Right lobe of liver (tissue), 6 donors: ENCODE measurements around the gene MAML3. TPM values are rescaled to one million over a fixed set of nuclear protein-coding genes. Genes with fewer than 3 reads are reported as not detected.

ENCODE experiments used
- ATAC-seq, 4 donors: fragments of 200-7000 bp; cut with Tn5 transposase; one replicate each; pipeline ENCODE4 v1.9.1; 2020; ENCODE audit warnings: mild to moderate bottlenecking in 4 of 4, moderate library complexity in 4 of 4
- DNase-seq, 3 donors: peaks; one replicate each; pipeline ENCODE4 v3.0.0-alpha.2; 2020
- H3K27ac ChIP-seq, 3 donors: fragments of 200-600 bp; one replicate each; pipeline ENCODE4 v1.8.0; 2022
- H3K27me3 ChIP-seq, 2 donors: fragments of 200-600 bp; one replicate each; pipeline ENCODE4 v1.8.0; 2022
- H3K36me3 ChIP-seq, 4 donors: fragments of 200-600 bp; sonication (generic) in 1 of 4; one replicate each; pipeline versions ENCODE4 v1.5.1 to v1.8.0; 2017 to 2022; ENCODE audit warnings: control low read depth in 1 of 4
- H3K4me1 ChIP-seq, 4 donors: fragments of 200-600 bp; sonication (generic) in 1 of 4; one replicate each; pipeline versions ENCODE4 v1.5.1 to v1.8.0; 2017 to 2022; ENCODE audit warnings: control low read depth in 1 of 4
- H3K4me3 ChIP-seq, 3 donors: fragments of 200-600 bp; one replicate each; pipeline ENCODE4 v1.8.0; 2022
- H3K9me3 ChIP-seq, 4 donors: fragments of 200-600 bp; sonication (generic) in 1 of 4; one replicate each; pipeline versions ENCODE4 v1.5.1 to v1.8.0; 2017 to 2022; ENCODE audit warnings: control low read depth in 1 of 4
- CTCF ChIP-seq, 4 donors: fragments of 200-600 bp in 3 of 4; fragments of 450-650 bp in 1 of 4; IDR thresholded peaks; one replicate each; pipeline versions ENCODE4 v1.5.1 to v1.8.0; 2016 to 2022; ENCODE audit warnings: antibody characterized with exemption in 4 of 4, mild to moderate bottlenecking in 2 of 4
- POLR2A ChIP-seq: fragments of 450-650 bp; IDR thresholded peaks from one replicate; pipeline ENCODE4 v1.6.1; 2017; ENCODE audit warnings: antibody characterized with exemption, mild to moderate bottlenecking
- WGBS: methylation state at CpG from one replicate; pipeline ENCODE4 v1.1.6; 2018; ENCODE audit warnings: low coverage, low lambda C conversion rate; ENCODE audit not compliant: insufficient coverage; ENCODE audit errors: missing lambda C conversion rate; 5-methylcytosine and 5-hydroxymethylcytosine counted together
- intact Hi-C, 2 donors: fragments of 100-400 bp; cut with DNase I; formaldehyde crosslinking; loops; one replicate each; pipeline versions ENCODE4 v1.11.2 to v1.14.1; 2022
- total RNA-seq, 6 experiments: library from RNA; depleted of rRNA in 2 of 6; stranded (reverse); fragments of >200 nt in 2 of 6; fragmentation: NEBNext Ultra II Directional in 3 of 6; extraction: Animal tissue kit (Norgen Biotek cat#: 25700) in 3 of 6; gene quantifications; one replicate each; pipeline versions ENCODE4 v1.1.0 to v1.2.4, GENCODE V29; 2016 to 2023
- donor health status: DM: no; HTN: yes; CAD: no.
- donor health status: DM: no; HTN: no; CAD: no.
- donor health status: DM: no; HTN: no; CAD: no.
- donor health status: DM: no; HTN: yes; CAD: no.
- donor health status: DM: no; HTN: yes; CAD: no.

Gene MAML3
- total RNA-seq, 6 experiments from 2014 or later, result 2.6 to 7.8 (median 5.0) TPM

DNA sequence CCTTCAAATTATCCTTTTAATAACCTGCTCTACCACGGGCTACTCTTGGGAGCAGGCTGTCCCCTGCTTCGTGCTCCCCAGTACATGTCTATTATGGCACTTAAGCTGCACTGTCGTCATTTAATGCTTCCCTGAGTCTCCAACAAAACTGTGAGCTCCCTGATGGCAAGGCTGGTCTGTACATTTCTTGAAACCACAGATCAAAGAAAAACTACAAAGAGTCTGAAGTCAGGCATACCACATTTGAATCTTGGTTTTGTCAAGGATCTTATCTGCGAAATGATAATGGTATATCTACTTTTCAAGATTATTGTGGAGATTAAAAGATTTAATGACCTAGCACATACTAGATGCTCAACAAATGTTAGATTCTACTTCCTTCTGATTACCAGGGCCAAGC is 45.7 kb downstream of the MAML3 start:
- H3K9me3 ChIP-seq, result no peaks in the 10 kb centered on the region
- 42% methylated on average over 4 of the region's 4 CpGs for WGBS
- H3K4me3 ChIP-seq, result no peak overlapping the region
- ATAC-seq, result no peak
- H3K27me3 ChIP-seq, result no peaks in the 10 kb centered on the region
- H3K4me1 ChIP-seq, result peaks cover 0 to 22% (median 8%) of the 10 kb centered on the region in 4 donors
- no peaks in the 10 kb centered on the region for H3K36me3 ChIP-seq
- no peak for DNase-seq
- H3K27ac ChIP-seq, result no peak overlapping the region
- intact Hi-C loops, result no loop called here
- TF ChIP-seq POLR2A (no peak), CTCF (IDR thresholded peaks at IDR 0.05) (no peak)

- Histone ChIP-seq H3K36me3 (no peaks in the 10 kb centered on the region), H3K9me3 (no peaks in the 10 kb centered on the region), H3K27ac (no peak overlapping the region), H3K27me3 (no peaks in the 10 kb centered on the region), H3K4me3 (no peak overlapping the region), H3K4me1 (peaks cover 0 to 19% (median 6%) of the 10 kb centered on the region in 4 donors)
- DNase-seq (no peak), ATAC-seq (peak; percentile 67 to 86 (median 85))
- 14% methylated on average over 1 of the region's 1 CpG for WGBS
- no peak for TF ChIP-seq CTCF (IDR thresholded peaks at IDR 0.05)
- no peak for TF ChIP-seq POLR2A
- intact Hi-C loops, result no loop called here
These were observed 47.6 kb downstream of the MAML3 start for GRCh38 chr4:140106289-140106844.

GRCh38 chr4:140105436-140105835 is 48.5 kb downstream of the MAML3 start:
- no peak overlapping the region for H3K27ac ChIP-seq
- TF ChIP-seq CTCF (IDR thresholded peaks at IDR 0.05), result no peak
- TF ChIP-seq POLR2A, result no peak
- H3K4me3 ChIP-seq, result no peak overlapping the region
- no peaks in the 10 kb centered on the region for H3K9me3 ChIP-seq
- DNase-seq (no peak), ATAC-seq (no peak)
- intact Hi-C loops, result no loop called here
- no peaks in the 10 kb centered on the region for H3K27me3 ChIP-seq
- H3K36me3 ChIP-seq, result no peaks in the 10 kb centered on the region
- H3K4me1 ChIP-seq, result peaks cover 0 to 19% (median 5%) of the 10 kb centered on the region in 4 donors
- 53% methylated on average over 2 of the region's 2 CpGs for WGBS

DNA sequence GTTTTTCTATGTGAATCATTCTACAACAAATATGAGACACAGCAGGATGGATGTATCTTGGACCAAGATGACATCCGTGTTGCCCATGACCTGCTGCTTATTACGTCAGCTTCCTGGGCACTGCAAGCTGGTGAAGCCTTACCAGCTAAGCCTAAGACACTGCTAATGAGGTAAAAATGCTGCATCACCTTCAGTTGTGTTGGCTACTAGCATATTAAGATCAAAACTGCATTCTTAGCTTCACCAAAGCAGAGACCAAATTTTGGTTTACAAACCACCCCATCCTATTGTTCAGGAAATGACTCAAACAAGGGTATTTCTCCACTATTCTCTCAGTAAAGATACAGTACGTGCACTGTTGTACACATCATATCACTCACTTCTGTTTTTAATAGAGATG is 50.3 kb downstream of the MAML3 start:
- TF ChIP-seq POLR2A, result no peak
- TF ChIP-seq CTCF (IDR thresholded peaks at IDR 0.05), result no peak
- ATAC-seq (peak in 1 of 4 donors; percentile 21), DNase-seq (no peak)
- Histone ChIP-seq H3K27me3 (no peaks in the 10 kb centered on the region), H3K9me3 (no peaks in the 10 kb centered on the region), H3K4me3 (no peak overlapping the region), H3K4me1 (peaks cover 0 to 19% (median 5%) of the 10 kb centered on the region in 4 donors), H3K27ac (no peak overlapping the region), H3K36me3 (no peaks in the 10 kb centered on the region)
- intact Hi-C loops, result no loop called here
- 54% methylated on average over 3 of the region's 3 CpGs for WGBS
